DOHH2 (cell line): ENCODE data around the gene P2RY10.
"Not testable (repeated sequence)": the region's sequence is repeated elsewhere in the genome, so short reads cannot be mapped to it uniquely, and the experiment has no call there.

Source experiments
- H3F3A ChIP-seq: fragments of 200-600 bp; sonication (generic), shearing (Covaris generic); 2 replicates; pipeline ENCODE4 v1.6.0; 2016; ENCODE audit warnings: antibody characterized with exemption, mild to moderate bottlenecking; ENCODE audit not compliant: control insufficient read depth, insufficient read depth
- H3K27ac ChIP-seq: fragments of 200-600 bp; sonication (generic); 2 replicates; pipeline ENCODE4 v1.5.1; 2014; ENCODE audit warnings: low read depth, mild to moderate bottlenecking, low read length, moderate library complexity
- H3K27me3 ChIP-seq: fragments of 200-600 bp; sonication (generic); 2 replicates; pipeline ENCODE4 v1.6.1; 2014; ENCODE audit warnings: mild to moderate bottlenecking, low read length, mixed read lengths; ENCODE audit not compliant: control insufficient read depth
- H3K36me3 ChIP-seq: fragments of 200-600 bp; sonication (generic); 2 replicates; pipeline ENCODE4 v1.6.1; 2014; ENCODE audit warnings: mild to moderate bottlenecking, low read length, moderate library complexity, mixed read lengths; ENCODE audit not compliant: control insufficient read depth
- H3K4me1 ChIP-seq: fragments of 200-600 bp; sonication (generic); 2 replicates; pipeline ENCODE4 v1.6.1; 2014; ENCODE audit warnings: mild to moderate bottlenecking, low read length, mixed read lengths; ENCODE audit not compliant: control insufficient read depth
- H3K4me2 ChIP-seq: fragments of 200-600 bp; sonication (generic); 2 replicates; pipeline ENCODE4 v1.6.0; 2014; ENCODE audit warnings: mild to moderate bottlenecking, low read length, moderate library complexity
- H3K4me3 ChIP-seq: fragments of 200-600 bp; sonication (generic); 2 replicates; pipeline ENCODE4 v1.5.1; 2014; ENCODE audit warnings: mild to moderate bottlenecking, low read length, mixed read lengths
- H3K79me2 ChIP-seq: fragments of 200-600 bp; sonication (generic); 2 replicates; pipeline ENCODE4 v1.6.1; 2014; ENCODE audit warnings: mild to moderate bottlenecking, low read length, mixed read lengths; ENCODE audit not compliant: control insufficient read depth
- H3K9me2 ChIP-seq: fragments of 200-600 bp; sonication (generic); replicated peaks from 2 replicates; pipeline ENCODE4 v1.6.1; 2014; ENCODE audit warnings: mild to moderate bottlenecking, low read length, mixed read lengths; ENCODE audit not compliant: control insufficient read depth
- H3K9me3 ChIP-seq: fragments of 200-600 bp; sonication (generic); 2 replicates; pipeline ENCODE4 v1.6.1; 2014; ENCODE audit warnings: antibody characterized with exemption, low read length, mixed read lengths; ENCODE audit not compliant: control insufficient read depth, insufficient read depth
- H4K20me1 ChIP-seq: fragments of 200-600 bp; sonication (generic); 2 replicates; pipeline ENCODE4 v1.6.0; 2014; ENCODE audit warnings: low read depth, mild to moderate bottlenecking, antibody characterized with exemption, low read length, moderate library complexity; ENCODE audit not compliant: control insufficient read depth, insufficient read depth
- EZH2phosphoT487 ChIP-seq: fragments of 200-600 bp; sonication (generic); IDR thresholded peaks from 2 replicates; pipeline ENCODE4 v1.6.1; 2017; ENCODE audit warnings: borderline replicate concordance, mild to moderate bottlenecking, antibody characterized with exemption, low read length, moderate library complexity, mixed read lengths
- TF ChIP-seq, protein P1 (sequence below): fragments of 200-600 bp; sonication (generic); IDR thresholded peaks from one replicate; pipeline ENCODE4 v1.5.1; 2014; ENCODE audit warnings: antibody characterized with exemption, mild to moderate bottlenecking, low read depth, low read length; ENCODE audit not compliant: poor library complexity, severe bottlenecking

Gene P2RY10

DNA sequence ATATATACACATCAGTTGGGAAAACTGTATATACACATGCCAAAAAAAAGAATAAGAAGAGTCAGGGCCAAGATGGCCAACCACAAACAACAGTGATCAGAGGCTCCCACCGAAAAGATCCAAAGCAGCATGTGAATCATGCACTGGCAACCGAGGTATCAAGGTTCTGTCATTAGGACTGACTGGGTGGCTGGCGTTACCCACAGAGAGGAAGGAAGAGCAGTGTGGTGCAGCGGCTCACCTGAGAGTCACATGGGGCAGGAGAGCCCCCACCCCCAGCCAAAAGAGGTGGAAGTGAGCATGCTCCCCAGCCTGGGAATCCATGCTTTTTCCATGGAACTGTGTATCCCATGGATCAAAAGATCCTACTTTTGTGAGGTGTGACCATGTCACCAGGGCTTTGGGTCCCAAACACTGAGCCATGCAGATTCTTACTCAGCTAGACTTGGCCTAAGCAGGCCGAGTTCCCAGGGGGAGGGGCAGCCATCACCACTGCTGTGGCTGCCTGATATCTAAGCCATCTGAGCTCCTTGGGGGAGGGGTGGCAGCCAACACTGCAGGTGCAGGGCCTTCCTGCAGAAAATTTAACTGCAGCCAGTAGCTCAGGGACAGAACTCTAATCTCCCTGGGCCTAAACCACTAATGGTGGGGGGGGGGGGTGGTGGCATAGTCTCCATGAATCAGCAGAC lies 52.8 kb downstream of the P2RY10 start:
- Histone ChIP-seq H3K27ac (no peak overlapping the region), H3K79me2 (no peaks in the 10 kb centered on the region), H3F3A (no peaks in the 10 kb centered on the region), H3K9me3 (no peaks in the 10 kb centered on the region), H3K36me3 (no peaks in the 10 kb centered on the region), H3K27me3 (no peaks in the 10 kb centered on the region), H4K20me1 (no peaks in the 10 kb centered on the region), H3K4me2 (no peak overlapping the region), H3K4me3 (no peak overlapping the region), H3K9me2 (no peaks in the 10 kb centered on the region), H3K4me1 (no peaks in the 10 kb centered on the region)
- TF ChIP-seq, protein P1, sequence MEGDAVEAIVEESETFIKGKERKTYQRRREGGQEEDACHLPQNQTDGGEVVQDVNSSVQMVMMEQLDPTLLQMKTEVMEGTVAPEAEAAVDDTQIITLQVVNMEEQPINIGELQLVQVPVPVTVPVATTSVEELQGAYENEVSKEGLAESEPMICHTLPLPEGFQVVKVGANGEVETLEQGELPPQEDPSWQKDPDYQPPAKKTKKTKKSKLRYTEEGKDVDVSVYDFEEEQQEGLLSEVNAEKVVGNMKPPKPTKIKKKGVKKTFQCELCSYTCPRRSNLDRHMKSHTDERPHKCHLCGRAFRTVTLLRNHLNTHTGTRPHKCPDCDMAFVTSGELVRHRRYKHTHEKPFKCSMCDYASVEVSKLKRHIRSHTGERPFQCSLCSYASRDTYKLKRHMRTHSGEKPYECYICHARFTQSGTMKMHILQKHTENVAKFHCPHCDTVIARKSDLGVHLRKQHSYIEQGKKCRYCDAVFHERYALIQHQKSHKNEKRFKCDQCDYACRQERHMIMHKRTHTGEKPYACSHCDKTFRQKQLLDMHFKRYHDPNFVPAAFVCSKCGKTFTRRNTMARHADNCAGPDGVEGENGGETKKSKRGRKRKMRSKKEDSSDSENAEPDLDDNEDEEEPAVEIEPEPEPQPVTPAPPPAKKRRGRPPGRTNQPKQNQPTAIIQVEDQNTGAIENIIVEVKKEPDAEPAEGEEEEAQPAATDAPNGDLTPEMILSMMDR = no peak
- TF ChIP-seq EZH2phosphoT487 = no peak

DNA sequence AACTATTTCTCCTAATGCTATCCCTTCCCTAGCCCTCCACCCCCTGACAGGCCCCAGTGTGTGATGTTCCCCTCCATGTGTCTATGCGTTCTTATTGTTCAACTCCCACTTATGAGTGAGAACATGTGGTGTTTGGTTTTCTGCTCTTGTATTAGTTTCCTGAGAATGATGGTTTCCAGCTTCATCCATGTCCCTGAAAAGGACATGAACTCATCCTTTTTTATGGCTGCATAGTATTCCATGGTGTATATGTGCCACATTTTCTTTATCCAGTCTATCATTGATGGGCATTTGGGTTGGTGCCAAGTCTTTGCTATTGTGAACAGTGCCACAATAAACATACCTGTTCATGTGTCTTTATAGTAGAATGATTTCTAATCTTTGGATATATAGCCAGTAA lies 62.3 kb downstream of the P2RY10 start:
- H3K79me2 ChIP-seq, H3F3A ChIP-seq: not testable (repeated sequence)

More for the DNA sequence above, 62.3 kb downstream of the P2RY10 start:
- not testable (repeated sequence) for H3K4me1 ChIP-seq, H4K20me1 ChIP-seq, H3K9me3 ChIP-seq, H3K4me3 ChIP-seq, H3K27ac ChIP-seq, H3K36me3 ChIP-seq, H3K4me2 ChIP-seq, H3K9me2 ChIP-seq, H3K27me3 ChIP-seq
